ENCODE measurements around the gene DAP3. TPM values are rescaled to one million over a fixed set of nuclear protein-coding genes. Genes with fewer than 3 reads are reported as not detected.
"Not testable (repeated sequence)": the region's sequence is repeated elsewhere in the genome, so short reads cannot be mapped to it uniquely, and the experiment has no call there.

The DAP3 gene
- total RNA-seq, 1 experiment from 2014 or later: 148 TPM

- ATAC-seq: peak; percentile 94
- peak overlapping the region; percentile 90 for H3K4me2 ChIP-seq (ENCODE audit: low read length)
- H3K4me1 ChIP-seq (ENCODE audit: control insufficient read depth in 1 of 2, insufficient read depth in 2 of 2, low read length in 2 of 2); POLR2A ChIA-PET; RAD21 ChIA-PET (ENCODE audit: low non-redundant PET in 1 of 2, low total read pairs in 2 of 2, uncharacterized antibody in 2 of 2, unreplicated experiment in 2 of 2); CTCF ChIA-PET; H3K9me3 ChIP-seq (ENCODE audit: control insufficient read depth in 1 of 2, insufficient read depth in 1 of 2, low read depth in 1 of 2, low read length in 2 of 2); H3K9me2 ChIP-seq (ENCODE audit: insufficient read depth); intact Hi-C loops (cut with micrococcal nuclease); H3K27me3 ChIP-seq (ENCODE audit: insufficient read depth, low read length); H4K20me1 ChIP-seq (ENCODE audit: insufficient read depth); BruUV-seq (replicated peaks); H3K36me3 ChIP-seq (ENCODE audit: control insufficient read depth in 1 of 2, insufficient read depth in 2 of 2, low read length in 2 of 2); H3K79me2 ChIP-seq (ENCODE audit: insufficient read depth, low read length): not testable (repeated sequence)
- TF ChIP-seq EGR1 (IDR thresholded peaks at IDR 0.05; ENCODE audit: low read depth) (peak; percentile 93), POLR2A (IDR thresholded peaks at IDR 0.05; ENCODE audit: borderline replicate concordance, extremely low read depth, insufficient read depth, insufficient read length) (peak; percentile 87), POLR2AphosphoS5 (IDR thresholded peaks at IDR 0.05; ENCODE audit: low read depth, low read length) (peak; percentile 82), MAX (IDR thresholded peaks at IDR 0.05) (peak; percentile 92), SIN3A (IDR thresholded peaks at IDR 0.05; ENCODE audit: low read depth) (peak; percentile 81), SP1 (IDR thresholded peaks at IDR 0.05; ENCODE audit: low read depth) (peak; percentile 35)
- DNase-seq (ENCODE audit: low read depth, low spot score): peak; percentile 94
- H3K9ac ChIP-seq (ENCODE audit: low read length): peak overlapping the region; percentile 71
- H3K27ac ChIP-seq (ENCODE audit: low read depth, low read length): peak overlapping the region; percentile 24; the same call in 1 of the 2 replicates
- H3K4me3 ChIP-seq (replicated peaks in 1 of 2; ENCODE audit: low read depth in 1 of 2, low read length in 2 of 2): peak overlapping the region; percentile 66 to 78
- H2AFZ ChIP-seq (ENCODE audit: low read depth, low read length, poor library complexity, severe bottlenecking): peak overlapping the region; percentile 85
Observed at GRCh38 chr1:155745284-155746228, 56.7 kb downstream of the DAP3 start.

GRCh38 chr1:155747586-155747985 lies 58.7 kb downstream of the DAP3 start:
- H3K9ac ChIP-seq (ENCODE audit: low read length); H4K20me1 ChIP-seq (ENCODE audit: insufficient read depth); H3K4me1 ChIP-seq (ENCODE audit: control insufficient read depth in 1 of 2, insufficient read depth in 2 of 2, low read length in 2 of 2); H3K27me3 ChIP-seq (ENCODE audit: insufficient read depth, low read length); H2AFZ ChIP-seq (ENCODE audit: low read depth, low read length, poor library complexity, severe bottlenecking); H3K27ac ChIP-seq (ENCODE audit: low read depth, low read length); intact Hi-C loops (cut with micrococcal nuclease); DNase-seq (ENCODE audit: low read depth, low spot score); H3K79me2 ChIP-seq (ENCODE audit: insufficient read depth, low read length); H3K9me3 ChIP-seq (ENCODE audit: control insufficient read depth in 1 of 2, insufficient read depth in 1 of 2, low read depth in 1 of 2, low read length in 2 of 2); H3K4me3 ChIP-seq (replicated peaks in 1 of 2; ENCODE audit: low read depth in 1 of 2, low read length in 2 of 2); H3K36me3 ChIP-seq (ENCODE audit: control insufficient read depth in 1 of 2, insufficient read depth in 2 of 2, low read length in 2 of 2); CTCF ChIA-PET; RAD21 ChIA-PET (ENCODE audit: low non-redundant PET in 1 of 2, low total read pairs in 2 of 2, uncharacterized antibody in 2 of 2, unreplicated experiment in 2 of 2); BruUV-seq (replicated peaks); H3K9me2 ChIP-seq (ENCODE audit: insufficient read depth); ATAC-seq; H3K4me2 ChIP-seq (ENCODE audit: low read length); POLR2A ChIA-PET: not testable (repeated sequence)

- H3K27ac ChIP-seq (ENCODE audit: low read depth, low read length); POLR2A ChIA-PET; H3K4me3 ChIP-seq (replicated peaks in 1 of 2; ENCODE audit: low read depth in 1 of 2, low read length in 2 of 2); H4K20me1 ChIP-seq (ENCODE audit: insufficient read depth); H3K4me2 ChIP-seq (ENCODE audit: low read length); BruUV-seq (replicated peaks); H3K9ac ChIP-seq (ENCODE audit: low read length); CTCF ChIA-PET; intact Hi-C loops (cut with micrococcal nuclease); ATAC-seq; H3K4me1 ChIP-seq (ENCODE audit: control insufficient read depth in 1 of 2, insufficient read depth in 2 of 2, low read length in 2 of 2); DNase-seq (ENCODE audit: low read depth, low spot score); H3K9me3 ChIP-seq (ENCODE audit: control insufficient read depth in 1 of 2, insufficient read depth in 1 of 2, low read depth in 1 of 2, low read length in 2 of 2); H3K27me3 ChIP-seq (ENCODE audit: insufficient read depth, low read length); H3K79me2 ChIP-seq (ENCODE audit: insufficient read depth, low read length); H2AFZ ChIP-seq (ENCODE audit: low read depth, low read length, poor library complexity, severe bottlenecking); H3K36me3 ChIP-seq (ENCODE audit: control insufficient read depth in 1 of 2, insufficient read depth in 2 of 2, low read length in 2 of 2); H3K9me2 ChIP-seq (ENCODE audit: insufficient read depth); RAD21 ChIA-PET (ENCODE audit: low non-redundant PET in 1 of 2, low total read pairs in 2 of 2, uncharacterized antibody in 2 of 2, unreplicated experiment in 2 of 2): not testable (repeated sequence)
Observed at GRCh38 chr1:155748141-155748540, 59.2 kb downstream of the DAP3 start.

- H3K4me1 ChIP-seq (ENCODE audit: control insufficient read depth in 1 of 2, insufficient read depth in 2 of 2, low read length in 2 of 2); ATAC-seq; CTCF ChIA-PET; H3K4me3 ChIP-seq (replicated peaks in 1 of 2; ENCODE audit: low read depth in 1 of 2, low read length in 2 of 2); DNase-seq (ENCODE audit: low read depth, low spot score); H3K9me3 ChIP-seq (ENCODE audit: control insufficient read depth in 1 of 2, insufficient read depth in 1 of 2, low read depth in 1 of 2, low read length in 2 of 2); H4K20me1 ChIP-seq (ENCODE audit: insufficient read depth); H3K27ac ChIP-seq (ENCODE audit: low read depth, low read length); RAD21 ChIA-PET (ENCODE audit: low non-redundant PET in 1 of 2, low total read pairs in 2 of 2, uncharacterized antibody in 2 of 2, unreplicated experiment in 2 of 2); H3K27me3 ChIP-seq (ENCODE audit: insufficient read depth, low read length); BruUV-seq (replicated peaks); H3K9me2 ChIP-seq (ENCODE audit: insufficient read depth); POLR2A ChIA-PET; H3K9ac ChIP-seq (ENCODE audit: low read length); H2AFZ ChIP-seq (ENCODE audit: low read depth, low read length, poor library complexity, severe bottlenecking); H3K4me2 ChIP-seq (ENCODE audit: low read length); H3K79me2 ChIP-seq (ENCODE audit: insufficient read depth, low read length); intact Hi-C loops (cut with micrococcal nuclease): not testable (repeated sequence)
- peaks cover 27 to 28% of the 10 kb centered on the region in 2 experiments; a peak in 3 of 4 replicates for H3K36me3 ChIP-seq (ENCODE audit: control insufficient read depth in 1 of 2, insufficient read depth in 2 of 2, low read length in 2 of 2)
Observed at GRCh38 chr1:155759017-155759416, 70.1 kb downstream of the DAP3 start.

Measured in HCT116 (cell line).